SK-N-SH (cell line): ENCODE data around the gene STX2. TPM values are rescaled to one million over a fixed set of nuclear protein-coding genes. Genes with fewer than 3 reads are reported as not detected.

ENCODE experiments used
- CTCF ChIA-PET: fragments of 300-600, 350-600 bp; formaldehyde crosslinking; extraction: SDS; loops from one replicate; lab custom pipeline; 2021; lab: Yijun Ruan, JAX
- POLR2A ChIA-PET: fragments of 350-600 bp; sonication (Branson Sonifier 250); formaldehyde crosslinking; extraction: SDS; loops from one replicate; lab custom pipeline; 2020; ENCODE audit warnings: antibody characterized with exemption, inconsistent platforms; lab: Yijun Ruan, JAX
- DNase-seq: peaks from one replicate; pipeline ENCODE4 v3.0.0; 2012
- H2AFZ ChIP-seq: fragments of 200-600 bp; sonication (generic); 2 replicates; pipeline ENCODE4 v1.8.1; 2016; ENCODE audit warnings: antibody characterized with exemption, mild to moderate bottlenecking, low read depth
- H3F3A ChIP-seq: fragments of 200-600 bp; sonication (generic); replicated peaks from 2 replicates; pipeline ENCODE3; 2016; ENCODE audit warnings: antibody characterized with exemption, mild to moderate bottlenecking; ENCODE audit not compliant: insufficient read depth
- H3K27ac ChIP-seq, 2 experiments: fragments of 200-500 bp in 1 of 2; fragments of 200-600 bp in 1 of 2; sonication (Bioruptor generic) in 1 of 2; sonication (generic), shearing (Covaris generic) in 1 of 2; 2 replicates each; pipeline versions ENCODE4 v1.5.1 to v1.6.1; 2014 to 2016; ENCODE audit warnings: low read depth in 2 of 2, inconsistent platforms in 1 of 2, low read length in 1 of 2, mild to moderate bottlenecking in 1 of 2, mixed read lengths in 1 of 2
- H3K27me3 ChIP-seq: fragments of 200-600 bp; sonication (generic), shearing (Covaris generic); 2 replicates; pipeline ENCODE4 v1.6.1; 2016; ENCODE audit warnings: mixed run types; ENCODE audit not compliant: insufficient read depth
- H3K36me3 ChIP-seq, 2 experiments: fragments of 200-500 bp in 1 of 2; fragments of 200-600 bp in 1 of 2; sonication (Bioruptor generic) in 1 of 2; sonication (generic) in 1 of 2; replicated peaks in 1 of 2; 2 replicates each; pipeline versions ENCODE3 to v1.5.1; 2014 to 2016; ENCODE audit warnings: low read length in 1 of 2, mild to moderate bottlenecking in 1 of 2; ENCODE audit not compliant: insufficient read depth in 2 of 2, control insufficient read depth in 1 of 2
- H3K4me1 ChIP-seq, 2 experiments: fragments of 200-500 bp in 1 of 2; fragments of 200-600 bp in 1 of 2; sonication (Bioruptor generic) in 1 of 2; sonication (generic), shearing (Covaris generic) in 1 of 2; 2 replicates each; pipeline versions ENCODE4 v1.5.1 to v1.6.1; 2014 to 2016; ENCODE audit warnings: low read depth in 1 of 2, low read length in 1 of 2, mixed run types in 1 of 2; ENCODE audit not compliant: insufficient read depth in 2 of 2, control insufficient read depth in 1 of 2
- H3K4me2 ChIP-seq: fragments of 200-600 bp; sonication (generic), shearing (Covaris generic); 2 replicates; pipeline ENCODE4 v1.6.1; 2017; ENCODE audit warnings: mixed run types
- H3K4me3 ChIP-seq, 2 experiments: fragments of 200-500 bp in 1 of 2; fragments of 200-600 bp in 1 of 2; sonication (Bioruptor generic) in 1 of 2; sonication (generic), shearing (Covaris generic) in 1 of 2; 2 replicates each; pipeline versions ENCODE4 v1.5.1 to v1.8.1; 2014 to 2016; ENCODE audit warnings: low read depth in 2 of 2, inconsistent platforms in 1 of 2, low read length in 1 of 2, mild to moderate bottlenecking in 1 of 2, mixed read lengths in 1 of 2, moderate library complexity in 1 of 2
- H3K79me2 ChIP-seq: fragments of 200-600 bp; sonication (generic); 2 replicates; pipeline ENCODE4 v1.8.1; 2017; ENCODE audit warnings: mild to moderate bottlenecking; ENCODE audit not compliant: insufficient read depth
- H3K9ac ChIP-seq: fragments of 200-600 bp; sonication (generic); 2 replicates; pipeline ENCODE4 v1.6.1; 2017; ENCODE audit warnings: mixed run types
- H3K9me2 ChIP-seq: fragments of 200-600 bp; sonication (generic); 2 replicates; pipeline ENCODE4 v1.6.1; 2017; ENCODE audit warnings: mixed run types
- H3K9me3 ChIP-seq: fragments of 200-600 bp; sonication (generic); 2 replicates; pipeline ENCODE4 v1.6.1; 2017; ENCODE audit warnings: mixed run types, mild to moderate bottlenecking, moderate library complexity
- H4K20me1 ChIP-seq: fragments of 200-600 bp; sonication (generic); 2 replicates; pipeline ENCODE4 v1.6.1; 2017; ENCODE audit warnings: mild to moderate bottlenecking, mixed run types; ENCODE audit not compliant: insufficient read depth
- CHD2 ChIP-seq: fragments of 150-350 bp; IDR thresholded peaks from 2 replicates; pipeline ENCODE4 v1.6.1; 2018; ENCODE audit warnings: low read length; ENCODE audit not compliant: partially characterized antibody
- EP300 ChIP-seq, 2 experiments: IDR thresholded peaks; 2 replicates each; pipeline versions ENCODE4 v1.4.0 to v1.6.1; 2012; ENCODE audit warnings: borderline replicate concordance in 1 of 2, low read depth in 1 of 2, low read length in 1 of 2
- EZH2phosphoT487 ChIP-seq: fragments of 200-600 bp; sonication (generic); IDR thresholded peaks from 2 replicates; pipeline ENCODE4 v1.6.1; 2017; ENCODE audit warnings: low read depth, mixed run types, mild to moderate bottlenecking, antibody characterized with exemption, moderate library complexity, borderline replicate concordance
- FOXM1 ChIP-seq: IDR thresholded peaks from 2 replicates; pipeline ENCODE4 v1.4.0; 2012; ENCODE audit warnings: low read depth, mild to moderate bottlenecking
- GATA2 ChIP-seq: sonication (generic); formaldehyde crosslinking; IDR thresholded peaks from 2 replicates; pipeline ENCODE4 v1.5.0; 2020; ENCODE audit warnings: mild to moderate bottlenecking, missing genetic modification reagents
- IRF3 ChIP-seq: fragments of 150-350 bp; IDR thresholded peaks from 2 replicates; pipeline ENCODE4 v1.6.1; 2016; ENCODE audit warnings: mild to moderate bottlenecking, low read depth, low read length
- MEF2A ChIP-seq: IDR thresholded peaks from 2 replicates; pipeline ENCODE4 v1.4.0; 2012; ENCODE audit warnings: low read depth, borderline replicate concordance
- MXI1 ChIP-seq: IDR thresholded peaks from 2 replicates; pipeline ENCODE4 v1.6.1; 2012; ENCODE audit warnings: mild to moderate bottlenecking, low read depth, low read length, improper control_type of control experiment
- NFIC ChIP-seq: IDR thresholded peaks from 2 replicates; pipeline ENCODE4 v1.4.0; 2012; ENCODE audit warnings: borderline replicate concordance
- NRF1 ChIP-seq: IDR thresholded peaks from 2 replicates; pipeline ENCODE4 v1.6.1; 2012; ENCODE audit warnings: low read depth, mild to moderate bottlenecking, low read length
- POLR2AphosphoS5 ChIP-seq: IDR thresholded peaks from 2 replicates; pipeline ENCODE4 v1.6.1; 2012; ENCODE audit warnings: low read depth, low read length
- RAD21 ChIP-seq: IDR thresholded peaks from 2 replicates; pipeline ENCODE4 v1.6.1; 2012; ENCODE audit warnings: mild to moderate bottlenecking, low read length
- RCOR1 ChIP-seq: fragments of 150-350 bp; IDR thresholded peaks from 2 replicates; pipeline ENCODE4 v1.6.1; 2017; ENCODE audit warnings: antibody characterized with exemption, low read length
- RXRA ChIP-seq: IDR thresholded peaks from 2 replicates; pipeline ENCODE4 v1.4.0; 2012; ENCODE audit warnings: low read depth, mild to moderate bottlenecking, borderline replicate concordance
- SIN3A ChIP-seq: IDR thresholded peaks from 2 replicates; pipeline ENCODE4 v1.6.1; 2012; ENCODE audit warnings: low read depth, mild to moderate bottlenecking, low read length, moderate library complexity, borderline replicate concordance
- SMC3 ChIP-seq: IDR thresholded peaks from 2 replicates; pipeline ENCODE4 v1.6.1; 2012; ENCODE audit warnings: low read depth, low read length, improper control_type of control experiment
- TEAD4 ChIP-seq: IDR thresholded peaks from 2 replicates; pipeline ENCODE4 v1.4.0; 2012; ENCODE audit warnings: mild to moderate bottlenecking, borderline replicate concordance; ENCODE audit not compliant: insufficient read depth
- WGBS: methylation state at CpG from one replicate; pipeline ENCODE4 v1.1.6; 2017; ENCODE audit warnings: low lambda C conversion rate; 5-methylcytosine and 5-hydroxymethylcytosine counted together
- polyA plus RNA-seq, 3 experiments: library from polyadenylated mRNA; depleted of rRNA; stranded (reverse); fragments of >200 nt; gene quantifications; 2 replicates each; pipeline ENCODE4 v1.2.3, GENCODE V29; 2012
- TF ChIP-seq, protein P1 (sequence below): IDR thresholded peaks from 2 replicates; pipeline ENCODE4 v1.4.0; 2012; ENCODE audit warnings: low read depth, borderline replicate concordance
- TF ChIP-seq, protein P2 (sequence below): IDR thresholded peaks from 2 replicates; pipeline ENCODE4 v1.4.0; 2012; ENCODE audit warnings: low read depth, borderline replicate concordance
- TF ChIP-seq, protein P3 (sequence below): IDR thresholded peaks from 2 replicates; pipeline ENCODE4 v1.4.0; 2012; ENCODE audit warnings: low read depth

The STX2 gene
- polyA plus RNA-seq, 1 of the 3 experiments (the other 2 are of a cell fraction) = 25.1 TPM

DNA sequence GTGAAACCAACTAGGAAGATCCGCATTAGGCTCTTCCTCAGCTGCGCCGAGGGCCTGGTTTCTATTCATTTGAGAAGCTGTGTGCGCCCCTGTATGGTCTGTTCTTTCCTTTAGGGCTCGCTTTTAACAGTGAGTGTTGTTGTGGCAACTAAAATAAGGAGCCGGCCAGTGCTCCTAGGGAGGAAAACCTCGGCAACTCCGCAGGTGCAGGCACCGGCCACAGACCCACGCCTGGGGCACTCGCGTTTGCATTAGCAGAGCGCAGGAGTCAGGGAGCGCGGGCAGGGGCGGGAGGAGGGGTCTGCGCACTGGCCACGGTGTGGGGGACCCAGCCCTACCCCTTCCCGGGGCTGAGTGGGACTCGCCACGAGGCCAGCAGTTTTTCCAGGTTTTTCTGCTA lies 50.5 kb downstream of the STX2 start:
- ChIA-PET CTCF (no interaction called here), POLR2A (no interaction called here)
- TF ChIP-seq FOXM1 (no peak), RCOR1 (no peak), IRF3 (no peak), TEAD4 (no peak), MXI1 (no peak), SMC3 (no peak), EP300 (IDR thresholded peaks at IDR 0.05; ENCODE audit: borderline replicate concordance in 1 of 2, low read depth in 1 of 2, low read length in 1 of 2) (no peak), RXRA (no peak), RAD21 (no peak), SIN3A (no peak), EZH2phosphoT487 (no peak), POLR2AphosphoS5 (no peak), GATA2 (CRISPR knock-in tag) (no peak), NRF1 (no peak), CHD2 (no peak), MEF2A (no peak), NFIC (no peak)
- TF ChIP-seq, protein P1, sequence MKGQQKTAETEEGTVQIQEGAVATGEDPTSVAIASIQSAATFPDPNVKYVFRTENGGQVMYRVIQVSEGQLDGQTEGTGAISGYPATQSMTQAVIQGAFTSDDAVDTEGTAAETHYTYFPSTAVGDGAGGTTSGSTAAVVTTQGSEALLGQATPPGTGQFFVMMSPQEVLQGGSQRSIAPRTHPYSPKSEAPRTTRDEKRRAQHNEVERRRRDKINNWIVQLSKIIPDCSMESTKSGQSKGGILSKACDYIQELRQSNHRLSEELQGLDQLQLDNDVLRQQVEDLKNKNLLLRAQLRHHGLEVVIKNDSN = no peak
- TF ChIP-seq, protein P2, sequence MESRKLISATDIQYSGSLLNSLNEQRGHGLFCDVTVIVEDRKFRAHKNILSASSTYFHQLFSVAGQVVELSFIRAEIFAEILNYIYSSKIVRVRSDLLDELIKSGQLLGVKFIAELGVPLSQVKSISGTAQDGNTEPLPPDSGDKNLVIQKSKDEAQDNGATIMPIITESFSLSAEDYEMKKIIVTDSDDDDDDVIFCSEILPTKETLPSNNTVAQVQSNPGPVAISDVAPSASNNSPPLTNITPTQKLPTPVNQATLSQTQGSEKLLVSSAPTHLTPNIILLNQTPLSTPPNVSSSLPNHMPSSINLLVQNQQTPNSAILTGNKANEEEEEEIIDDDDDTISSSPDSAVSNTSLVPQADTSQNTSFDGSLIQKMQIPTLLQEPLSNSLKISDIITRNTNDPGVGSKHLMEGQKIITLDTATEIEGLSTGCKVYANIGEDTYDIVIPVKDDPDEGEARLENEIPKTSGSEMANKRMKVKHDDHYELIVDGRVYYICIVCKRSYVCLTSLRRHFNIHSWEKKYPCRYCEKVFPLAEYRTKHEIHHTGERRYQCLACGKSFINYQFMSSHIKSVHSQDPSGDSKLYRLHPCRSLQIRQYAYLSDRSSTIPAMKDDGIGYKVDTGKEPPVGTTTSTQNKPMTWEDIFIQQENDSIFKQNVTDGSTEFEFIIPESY = no peak
- TF ChIP-seq, protein P3, sequence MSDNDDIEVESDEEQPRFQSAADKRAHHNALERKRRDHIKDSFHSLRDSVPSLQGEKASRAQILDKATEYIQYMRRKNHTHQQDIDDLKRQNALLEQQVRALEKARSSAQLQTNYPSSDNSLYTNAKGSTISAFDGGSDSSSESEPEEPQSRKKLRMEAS = no peak
- H3K9me3 ChIP-seq = peaks cover 8% of the 10 kb centered on the region; the same call in 1 of the 2 replicates
- DNase-seq = no peak
- H3K4me1 ChIP-seq = no peaks in the 10 kb centered on the region
- H3K36me3 ChIP-seq = peaks cover 21 to 33% of the 10 kb centered on the region in 2 experiments
- 97% methylated on average over 21 of the region's 21 CpGs for WGBS
- H2AFZ ChIP-seq = no peak overlapping the region
- H3K4me2 ChIP-seq = no peak overlapping the region
- no peak overlapping the region for H3K27ac ChIP-seq
- no peak overlapping the region for H3K9ac ChIP-seq
- H4K20me1 ChIP-seq = no peaks in the 10 kb centered on the region
- H3K27me3 ChIP-seq = no peaks in the 10 kb centered on the region
- H3F3A ChIP-seq = no peaks in the 10 kb centered on the region
- H3K4me3 ChIP-seq = no peak overlapping the region
- H3K79me2 ChIP-seq = no peaks in the 10 kb centered on the region
- H3K9me2 ChIP-seq = no peaks in the 10 kb centered on the region
